Muscle of arm (tissue), 12 donors: ENCODE measurements around the gene AMMECR1L. TPM values are rescaled to one million over a fixed set of nuclear protein-coding genes. Genes with fewer than 3 reads are reported as not detected.
A peak's percentile ranks its signal among the peaks of the same experiment; 100 is the strongest.

Experiments
- DNase-seq: peaks from one replicate; pipeline ENCODE4 v3.0.0-alpha.2; 2013
- polyA plus RNA-seq, 12 donors: library from polyadenylated mRNA; unstranded; fragments of 120-200 nt; gene quantifications; one replicate each; pipeline ENCODE4 v1.2.1, GENCODE V29; 2013; ENCODE audit not compliant: insufficient read length in 12 of 12

The AMMECR1L gene
- polyA plus RNA-seq, 12 donors: 8.7 to 18.8 (median 16.7) TPM; not detected in 1

DNA sequence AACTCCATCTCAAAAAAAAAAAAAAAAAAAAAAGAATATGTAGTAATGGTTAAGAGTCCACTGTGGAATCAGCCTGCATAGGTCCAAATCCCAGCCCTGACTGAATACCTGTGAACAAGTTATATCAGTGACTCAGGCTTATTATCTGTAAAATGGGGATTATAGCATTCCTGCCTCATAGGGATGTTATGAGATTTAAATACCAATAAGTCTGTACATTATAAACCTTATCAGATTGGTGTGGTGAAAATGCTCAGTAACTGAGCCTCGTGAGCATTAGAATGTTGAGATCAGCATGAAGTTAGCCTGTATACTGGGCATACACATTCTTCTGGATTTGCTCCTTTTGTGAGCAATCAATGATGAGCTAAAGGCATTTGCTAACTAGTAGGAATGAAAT is 3.0 kb upstream of the AMMECR1L start:
- no peak for DNase-seq

GRCh38 chr2:127887776-127888130 is 2.0 kb upstream of the AMMECR1L start:
- no peak for DNase-seq

GRCh38 chr2:127887082-127887775 is 1.5 kb upstream of the AMMECR1L start:
- DNase-seq: peak; percentile 4

DNA sequence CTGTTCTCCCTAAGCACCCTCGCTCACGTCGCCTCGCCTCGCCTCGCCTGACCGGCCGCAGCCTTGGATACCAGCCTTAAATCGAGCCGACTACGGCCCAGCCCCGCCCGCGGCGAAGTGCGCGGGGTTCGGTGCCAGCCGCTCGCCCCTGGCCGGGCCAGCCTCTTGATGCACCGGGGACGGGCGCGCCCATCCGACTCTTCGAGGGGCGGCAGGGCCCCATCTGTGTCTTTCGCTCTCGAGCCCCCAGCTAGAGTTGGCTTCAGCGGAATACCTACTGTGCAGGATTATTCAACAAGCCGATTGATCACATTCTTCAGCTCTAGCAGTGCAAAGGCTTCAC is 808 bp upstream of the AMMECR1L start:
- DNase-seq: peak; percentile 10

- peak; percentile 27 for DNase-seq
These were observed 655 bp downstream of the AMMECR1L start for GRCh38 chr2:127884861-127885740.

DNA sequence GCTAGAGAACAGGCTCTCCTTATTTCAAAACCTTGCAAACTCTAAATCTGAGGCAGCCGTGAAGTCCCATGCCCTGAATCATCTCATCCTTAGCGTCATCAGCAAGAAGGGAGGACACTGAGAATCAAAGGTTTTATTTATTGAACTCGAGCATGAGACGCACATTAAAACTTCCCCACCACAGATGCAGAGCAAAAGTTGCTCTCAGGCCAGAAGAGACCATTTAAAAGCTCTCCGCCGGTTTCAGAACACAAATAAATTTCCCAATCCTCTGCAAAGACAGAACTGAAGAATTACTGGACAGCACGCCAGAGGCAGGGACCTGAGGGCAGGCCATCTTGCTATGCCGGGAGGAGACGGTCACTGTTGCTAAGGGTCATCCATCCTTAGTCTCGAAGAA is 1.3 kb downstream of the AMMECR1L start:
- DNase-seq: no peak

GRCh38 chr2:127879899-127880298 is 5.9 kb downstream of the AMMECR1L start:
- no peak for DNase-seq

DNA sequence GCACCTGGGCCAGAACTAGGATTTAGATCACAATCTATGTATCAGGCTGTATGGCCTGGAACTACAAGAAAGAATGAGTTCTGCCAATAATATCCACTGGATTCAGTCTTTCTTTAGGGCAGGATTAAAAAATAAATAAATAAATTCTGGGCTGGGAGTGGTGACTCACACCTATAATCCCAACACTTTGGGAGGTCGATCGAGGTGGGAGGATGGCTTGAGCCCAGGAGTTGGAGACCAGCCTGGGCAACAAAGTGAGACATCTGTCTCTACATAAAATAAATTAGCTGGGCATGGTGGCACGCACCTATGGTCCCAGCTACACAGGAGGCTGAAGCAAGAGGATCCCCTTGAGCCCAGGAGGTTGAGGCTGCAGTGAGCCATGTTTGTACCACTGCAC is 8.1 kb downstream of the AMMECR1L start:
- no peak for DNase-seq

DNA sequence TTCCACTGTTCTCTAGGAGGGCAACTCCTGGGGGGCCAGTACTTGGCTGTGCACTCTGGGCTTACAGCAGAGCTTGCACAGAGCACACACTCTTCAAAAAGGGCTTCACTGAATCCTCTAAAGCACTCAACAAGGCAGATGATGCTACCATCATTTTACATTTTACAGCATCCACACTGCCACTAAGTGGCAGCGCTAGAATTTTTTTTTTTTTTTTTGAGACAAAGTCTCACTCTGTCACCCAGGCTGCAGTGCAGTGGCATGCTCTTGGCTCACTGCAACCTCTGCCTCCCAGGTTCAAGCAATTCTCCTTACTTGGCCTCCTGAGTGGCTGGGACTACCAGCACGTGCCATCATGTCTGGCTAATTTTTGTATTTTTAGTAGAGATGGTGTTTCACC is 8.6 kb downstream of the AMMECR1L start:
- DNase-seq: no peak

GRCh38 chr2:127874378-127875269 is 11.1 kb downstream of the AMMECR1L start:
- DNase-seq: no peak

DNA sequence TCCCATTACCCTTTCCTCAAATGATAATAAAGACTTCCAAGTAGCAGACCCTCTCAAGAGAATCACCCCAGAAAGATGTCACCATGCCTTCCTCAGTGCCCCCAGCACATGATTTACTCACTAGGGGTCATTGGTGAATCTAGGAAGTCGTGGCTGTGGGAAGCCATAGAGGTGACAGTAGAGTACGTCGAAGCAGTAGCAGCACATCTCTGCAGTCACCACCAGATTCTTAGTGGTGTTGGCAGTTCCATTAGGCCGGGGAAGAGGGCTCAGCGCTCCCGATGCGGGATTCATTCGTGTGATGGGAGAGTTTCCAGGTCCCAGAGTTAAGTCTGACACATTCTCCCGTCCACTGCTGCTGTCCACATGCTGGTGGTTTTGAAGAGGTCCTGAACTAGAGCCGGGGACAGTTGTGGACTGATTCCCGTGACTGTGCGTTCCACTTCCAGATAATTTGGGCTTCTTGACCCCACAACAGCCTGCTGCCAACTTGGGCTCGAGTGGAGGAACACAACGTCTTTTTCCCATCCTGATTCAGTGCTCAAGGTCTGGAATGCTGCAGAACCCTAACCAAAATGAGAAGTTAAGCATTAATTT is 12.0 kb downstream of the AMMECR1L start:
- DNase-seq: no peak

DNA sequence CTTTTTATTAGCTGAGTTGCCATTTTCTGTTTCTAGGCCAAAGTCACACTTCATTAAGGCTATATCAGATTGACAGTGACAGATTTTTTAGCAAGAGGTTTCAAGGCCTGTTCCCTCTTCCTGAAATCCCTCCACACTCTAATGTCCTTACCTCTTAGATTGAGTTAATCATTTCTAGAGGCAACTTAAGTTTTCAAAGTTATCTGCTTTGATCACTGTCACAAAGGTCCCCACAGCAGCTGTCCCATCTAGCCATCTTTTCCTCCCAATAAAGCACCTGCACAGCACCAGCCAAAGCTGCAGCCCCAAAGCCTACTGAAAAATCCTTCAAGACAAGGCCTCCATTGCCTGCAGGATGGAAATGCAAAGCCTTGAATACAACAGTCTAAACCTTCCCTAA is 13.4 kb downstream of the AMMECR1L start:
- DNase-seq: no peak

- DNase-seq: no peak
These were observed 19.8 kb downstream of the AMMECR1L start for GRCh38 chr2:127865926-127866325.

- DNase-seq: no peak
These were observed 20.9 kb downstream of the AMMECR1L start for GRCh38 chr2:127864877-127865276.

- no peak for DNase-seq
These were observed 23.5 kb downstream of the AMMECR1L start for GRCh38 chr2:127862228-127862627.

GRCh38 chr2:127860130-127860529 is 25.6 kb downstream of the AMMECR1L start:
- DNase-seq: peak; percentile 48

GRCh38 chr2:127859712-127860085 is 26.1 kb downstream of the AMMECR1L start:
- peak; percentile 8 for DNase-seq

DNA sequence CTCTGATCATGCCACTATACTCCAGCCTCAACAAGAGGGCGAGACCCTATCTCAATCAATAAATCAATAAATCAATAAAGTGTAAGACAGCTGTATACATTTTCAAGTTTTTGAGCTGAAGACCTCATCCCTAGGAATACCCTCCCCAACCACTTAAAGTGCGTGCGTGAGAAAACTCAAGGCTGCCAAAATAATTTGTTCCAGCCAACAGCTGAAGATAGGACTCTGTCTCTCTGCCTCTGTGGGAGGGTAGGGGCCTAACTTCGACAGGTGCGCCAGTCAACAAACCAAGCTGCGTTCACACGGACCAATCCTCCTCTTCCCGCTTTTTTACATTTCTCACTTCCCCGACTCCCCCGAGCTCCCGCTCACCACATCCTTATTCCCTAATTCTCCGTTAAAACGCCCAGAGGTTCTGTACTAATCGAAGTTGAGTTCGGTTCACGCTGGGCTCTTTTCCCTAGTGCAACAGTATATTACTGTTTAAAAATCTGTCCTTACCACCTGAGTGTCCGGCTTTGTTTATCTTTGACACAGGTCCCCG is 28.4 kb downstream of the AMMECR1L start:
- DNase-seq: peak; percentile 23

GRCh38 chr2:127853671-127854070 is 32.1 kb downstream of the AMMECR1L start:
- DNase-seq: no peak

GRCh38 chr2:127852388-127852787 is 33.4 kb downstream of the AMMECR1L start:
- no peak for DNase-seq

DNA sequence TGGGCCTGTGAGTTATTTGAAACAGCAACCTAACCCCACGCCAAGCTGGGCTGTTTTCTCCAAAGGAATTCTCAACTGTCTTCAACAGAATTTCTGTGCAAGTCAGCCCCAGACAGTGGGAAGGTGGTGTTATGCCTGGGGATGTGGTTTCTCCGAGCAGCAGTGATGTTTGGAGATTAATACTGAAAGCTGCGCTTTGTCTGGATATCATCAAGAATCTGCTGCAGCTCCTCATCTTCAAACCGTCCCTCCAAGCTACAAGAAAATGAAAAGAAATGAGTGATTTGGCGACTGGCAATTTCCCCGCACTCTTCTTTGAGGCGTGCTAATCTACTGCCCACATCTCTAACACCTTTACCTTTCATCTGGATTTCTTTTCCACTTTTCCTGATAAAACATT is 37.8 kb downstream of the AMMECR1L start:
- DNase-seq: no peak

DNA sequence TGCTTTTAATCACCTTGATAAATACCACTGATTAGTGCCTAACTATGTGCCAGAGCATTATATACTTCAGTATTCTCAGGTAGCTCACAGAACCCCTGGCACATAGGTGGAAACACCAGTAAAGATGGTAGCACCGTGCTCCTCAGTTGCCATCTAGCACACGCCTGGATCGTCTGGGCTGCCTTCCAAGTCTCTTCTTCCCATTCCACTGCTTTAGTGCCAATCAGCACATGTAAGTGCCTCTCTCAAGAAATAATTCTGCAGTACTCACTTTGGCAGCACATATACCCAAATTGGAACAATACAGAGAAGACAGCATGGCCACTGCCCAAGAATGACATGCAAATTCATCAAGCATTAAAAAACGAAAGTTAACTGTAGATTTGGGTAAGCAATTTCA is 40.8 kb downstream of the AMMECR1L start:
- no peak for DNase-seq
